IPS-NIHi7 (cell line): ENCODE results near the gene MMP15.

ENCODE experiments used
- DNase-seq: peaks from one replicate; pipeline ENCODE4 v3.0.0; 2012; ENCODE audit warnings: mixed read lengths; ENCODE audit errors: extremely low spot score

The MMP15 gene

DNA sequence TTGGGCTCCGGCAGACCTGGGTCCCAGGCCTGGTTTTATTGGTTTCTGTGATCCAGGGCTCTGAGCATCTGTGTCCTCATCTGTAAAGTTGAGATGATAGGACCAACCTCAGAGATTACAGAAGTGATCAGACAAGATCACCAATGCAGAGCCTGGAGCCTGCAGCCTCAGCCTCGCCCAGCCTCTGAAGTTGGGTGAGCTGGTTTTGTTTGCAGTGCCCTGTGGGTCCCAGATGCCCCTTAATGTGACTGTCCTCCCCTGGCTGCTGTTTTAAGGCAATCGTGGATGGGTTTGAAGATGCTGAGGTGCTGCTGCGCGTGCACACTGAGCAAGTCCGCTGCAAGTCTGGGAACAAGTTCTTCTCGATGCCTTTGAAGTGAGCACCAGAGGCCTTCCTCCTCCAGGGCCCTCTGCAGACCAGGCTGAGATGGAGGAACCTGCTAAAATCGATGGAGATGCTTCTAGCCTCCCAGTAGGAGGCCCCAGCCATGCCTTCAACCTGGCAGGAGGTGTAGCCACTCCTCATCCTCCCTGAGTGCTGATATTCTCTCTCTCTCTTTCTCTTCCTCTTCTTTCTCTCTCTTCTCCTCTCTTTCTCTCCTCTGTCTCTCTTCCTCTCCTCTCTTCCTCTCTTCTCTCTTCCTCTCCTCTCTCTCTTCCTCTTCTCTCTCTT lies 5.6 kb upstream of the MMP15 start:
- no peak for DNase-seq

DNA sequence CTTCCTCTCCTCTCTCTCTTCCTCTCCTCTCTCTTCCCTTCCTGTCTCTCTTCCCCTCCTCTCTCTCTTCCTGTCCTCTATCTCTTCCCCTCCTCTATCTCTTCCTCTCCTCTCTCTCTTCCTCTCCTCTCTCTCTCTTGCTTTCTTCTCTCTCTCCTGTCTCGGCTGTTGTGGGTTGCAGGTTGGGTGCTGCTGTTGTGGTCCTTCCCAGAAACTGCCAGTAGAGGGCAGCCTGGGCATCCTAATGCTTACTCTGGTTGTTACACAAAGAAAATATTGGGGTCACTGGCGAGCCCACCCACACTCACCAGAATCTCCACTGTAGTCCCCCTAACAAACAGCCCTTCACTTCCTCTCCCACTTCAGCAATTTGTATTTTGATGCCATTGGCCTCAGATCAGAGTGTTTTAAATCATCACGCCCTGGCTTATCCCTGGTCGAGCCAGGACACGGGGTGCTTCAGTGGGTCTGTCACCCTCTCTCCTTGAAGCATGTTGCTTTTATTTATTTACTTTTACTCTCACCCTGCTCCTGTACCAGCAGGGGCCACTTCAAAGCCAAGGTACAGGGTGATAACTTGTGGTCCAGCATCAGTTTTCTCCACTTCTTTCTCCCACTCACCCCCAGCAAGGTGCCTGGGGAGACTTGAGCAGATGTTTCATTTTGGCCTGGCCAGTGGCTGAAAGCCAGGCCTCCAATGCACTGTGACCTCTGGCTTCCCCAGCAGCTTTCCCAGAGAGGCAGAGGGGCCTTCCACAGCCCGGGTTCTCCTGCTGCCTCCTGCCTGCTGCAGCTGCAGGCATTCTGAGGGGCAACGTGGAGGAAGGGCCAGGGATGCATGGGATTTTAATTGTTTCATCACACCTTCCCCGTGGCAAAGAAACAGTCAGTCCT lies 4.7 kb upstream of the MMP15 start:
- peak; percentile 59 for DNase-seq

DNA sequence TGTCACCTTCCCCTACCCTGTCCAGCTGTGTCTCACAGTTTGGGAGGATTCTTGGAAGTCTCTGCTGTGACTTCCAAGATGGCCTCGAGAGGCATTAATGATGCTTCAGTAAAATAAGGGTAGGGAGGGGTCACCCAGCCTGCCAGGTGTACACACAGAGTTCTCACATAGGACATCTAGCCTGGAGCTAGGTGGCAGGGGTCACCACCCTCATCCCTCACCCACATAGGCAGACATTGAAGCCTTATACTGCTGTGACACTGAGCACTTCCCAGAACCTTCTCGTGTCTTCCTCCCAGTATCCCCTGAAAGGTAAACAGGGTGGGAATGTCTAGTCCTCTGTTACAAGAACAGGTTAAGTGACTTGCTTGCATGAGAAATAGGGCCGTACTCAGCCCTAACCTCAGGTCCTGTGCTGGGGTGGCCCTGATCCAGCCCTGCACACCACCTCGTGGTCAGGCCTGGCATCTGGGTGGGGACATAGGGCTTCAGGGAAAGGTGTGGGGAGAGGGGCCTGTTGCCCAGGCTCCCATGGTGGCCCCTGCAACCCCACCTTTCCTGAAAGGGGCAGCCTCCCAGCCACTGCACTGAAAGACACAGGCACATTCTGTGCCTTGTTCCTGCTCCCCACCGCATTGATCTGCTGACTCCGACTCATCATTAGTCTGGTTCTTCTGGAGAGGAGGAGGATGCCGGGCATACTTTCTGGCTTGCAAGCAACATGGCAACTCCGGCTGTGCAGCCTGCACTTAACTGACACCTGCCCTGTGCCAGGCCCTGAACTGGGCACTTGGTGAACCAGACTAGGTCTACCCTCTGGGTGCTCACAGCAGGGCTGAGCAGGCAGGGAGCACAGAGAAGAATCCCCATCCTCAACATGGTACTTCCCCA lies 3.6 kb upstream of the MMP15 start:
- no peak for DNase-seq

DNA sequence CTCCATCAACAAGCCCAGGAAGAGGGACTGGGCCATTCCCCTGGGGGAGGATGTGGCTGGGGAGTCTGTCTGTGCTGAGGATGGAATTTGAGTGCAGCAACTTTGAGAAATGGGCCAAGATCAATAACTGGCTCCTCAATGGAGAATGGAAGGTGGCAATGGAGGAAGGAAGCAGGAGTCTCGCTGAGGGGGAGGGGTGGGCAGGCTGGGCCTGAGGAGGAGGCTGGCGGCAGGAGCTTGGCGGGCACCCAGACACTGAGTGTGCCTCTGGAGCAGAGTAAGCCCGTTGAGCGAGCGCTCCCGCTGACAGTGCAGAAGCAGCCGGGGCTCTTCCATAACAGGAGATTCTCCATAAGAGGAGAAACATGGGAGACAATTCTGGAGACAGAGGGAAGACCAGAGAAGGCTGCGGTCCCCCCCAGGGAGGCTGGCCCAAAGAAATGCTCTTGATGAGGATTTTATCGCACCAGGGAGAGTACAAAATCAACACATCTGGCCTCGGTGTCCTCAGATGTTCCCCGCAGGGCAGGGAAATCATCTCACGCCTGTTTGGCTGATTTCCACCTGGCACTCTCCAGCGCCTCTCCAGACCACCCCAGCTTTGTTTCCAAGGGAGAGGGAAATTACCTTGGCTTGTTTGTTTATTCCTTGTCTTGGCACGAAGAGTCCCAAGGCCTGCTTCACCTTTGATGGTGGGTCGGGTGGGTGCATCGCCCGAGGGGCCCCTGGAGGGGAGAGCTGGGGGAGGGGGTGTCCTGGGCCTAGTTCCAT lies 2.8 kb upstream of the MMP15 start:
- no peak for DNase-seq

DNA sequence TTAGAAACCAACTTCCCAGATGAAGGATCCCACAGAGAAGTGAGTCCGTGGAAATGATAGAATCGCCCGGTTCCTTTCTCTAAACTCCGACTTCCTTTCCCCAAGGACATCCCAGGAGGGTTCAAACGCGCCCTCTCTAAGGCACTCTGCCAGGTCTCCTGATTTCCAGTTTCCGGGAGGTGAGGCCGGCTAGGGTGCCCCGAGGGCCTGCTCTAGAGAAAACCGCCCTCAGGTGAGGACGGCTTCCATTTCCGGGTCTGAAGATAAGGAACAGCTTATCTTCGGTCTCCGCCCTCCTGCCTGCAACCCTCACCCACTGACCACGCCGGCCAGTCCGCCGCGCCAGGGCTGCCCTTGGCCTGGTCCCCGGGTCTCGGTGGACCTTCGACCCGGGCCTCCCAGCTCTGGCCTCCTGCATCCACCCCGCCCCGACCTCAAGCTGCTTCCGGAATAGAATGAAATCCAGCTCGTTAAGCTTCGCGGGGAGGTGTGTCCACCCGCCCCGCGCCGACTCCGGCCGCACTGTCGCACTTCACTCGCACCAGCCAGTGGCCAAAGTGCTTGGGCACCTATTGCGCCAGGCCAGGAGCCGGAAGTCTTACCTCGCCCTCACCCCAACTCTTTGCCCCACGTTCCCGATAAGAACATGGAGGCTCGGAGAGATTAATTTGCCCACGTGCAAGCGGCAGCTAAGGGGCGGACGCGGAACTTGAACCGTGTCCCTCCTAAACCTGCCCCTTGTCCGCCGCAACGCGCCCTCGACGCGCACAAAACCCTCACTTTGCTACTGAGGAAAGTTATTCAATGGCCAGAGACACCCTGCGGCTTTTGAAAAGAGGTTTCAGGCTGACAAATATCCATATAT lies 836 bp upstream of the MMP15 start:
- peak; percentile 40 for DNase-seq

DNA sequence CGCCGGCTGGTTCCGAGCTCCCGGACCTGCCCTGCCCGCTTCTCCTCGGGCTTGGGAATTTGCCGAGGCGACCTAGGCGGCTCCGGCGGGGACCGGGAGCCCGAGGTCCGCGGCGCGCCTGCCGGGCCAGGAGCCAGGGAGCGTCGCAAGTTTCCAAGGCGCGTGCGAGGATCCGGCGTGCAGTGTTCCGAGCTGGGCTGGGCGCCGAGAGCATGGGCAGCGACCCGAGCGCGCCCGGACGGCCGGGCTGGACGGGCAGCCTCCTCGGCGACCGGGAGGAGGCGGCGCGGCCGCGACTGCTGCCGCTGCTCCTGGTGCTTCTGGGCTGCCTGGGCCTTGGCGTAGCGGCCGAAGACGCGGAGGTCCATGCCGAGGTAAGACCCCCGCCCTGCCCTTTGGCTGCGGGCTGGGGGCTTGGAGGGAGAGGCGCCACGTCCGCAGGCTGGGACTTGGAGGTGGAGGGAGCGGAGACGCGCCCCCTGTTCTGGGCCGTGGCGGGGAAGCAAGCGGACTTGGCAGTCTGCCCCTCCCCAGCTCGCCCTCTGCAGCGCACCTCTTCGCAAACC lies 668 bp downstream of the MMP15 start:
- DNase-seq: no peak

DNA sequence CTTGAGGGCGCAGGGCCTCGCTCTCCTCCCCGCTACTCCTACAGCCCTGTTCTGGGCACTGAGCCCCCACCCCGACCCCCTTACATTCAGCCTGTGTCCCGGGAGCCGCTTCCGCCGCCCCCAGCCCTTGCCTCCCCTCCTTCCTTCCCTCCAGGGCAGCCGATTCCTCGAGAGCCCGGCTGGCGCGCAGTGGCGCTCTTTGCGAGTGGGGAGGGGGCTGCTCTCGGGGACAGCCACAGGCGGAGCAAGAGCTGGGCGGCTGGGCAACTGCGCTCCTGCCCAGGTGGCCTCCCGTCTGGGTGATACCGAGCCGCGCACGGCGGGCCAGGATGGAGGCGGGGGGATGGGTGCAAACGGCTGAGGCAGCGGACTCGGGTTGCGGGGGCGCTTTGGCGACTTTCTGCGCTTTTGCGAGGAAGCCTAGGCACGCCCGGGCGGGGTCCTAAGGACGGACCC lies 1.2 kb downstream of the MMP15 start:
- no peak for DNase-seq

DNA sequence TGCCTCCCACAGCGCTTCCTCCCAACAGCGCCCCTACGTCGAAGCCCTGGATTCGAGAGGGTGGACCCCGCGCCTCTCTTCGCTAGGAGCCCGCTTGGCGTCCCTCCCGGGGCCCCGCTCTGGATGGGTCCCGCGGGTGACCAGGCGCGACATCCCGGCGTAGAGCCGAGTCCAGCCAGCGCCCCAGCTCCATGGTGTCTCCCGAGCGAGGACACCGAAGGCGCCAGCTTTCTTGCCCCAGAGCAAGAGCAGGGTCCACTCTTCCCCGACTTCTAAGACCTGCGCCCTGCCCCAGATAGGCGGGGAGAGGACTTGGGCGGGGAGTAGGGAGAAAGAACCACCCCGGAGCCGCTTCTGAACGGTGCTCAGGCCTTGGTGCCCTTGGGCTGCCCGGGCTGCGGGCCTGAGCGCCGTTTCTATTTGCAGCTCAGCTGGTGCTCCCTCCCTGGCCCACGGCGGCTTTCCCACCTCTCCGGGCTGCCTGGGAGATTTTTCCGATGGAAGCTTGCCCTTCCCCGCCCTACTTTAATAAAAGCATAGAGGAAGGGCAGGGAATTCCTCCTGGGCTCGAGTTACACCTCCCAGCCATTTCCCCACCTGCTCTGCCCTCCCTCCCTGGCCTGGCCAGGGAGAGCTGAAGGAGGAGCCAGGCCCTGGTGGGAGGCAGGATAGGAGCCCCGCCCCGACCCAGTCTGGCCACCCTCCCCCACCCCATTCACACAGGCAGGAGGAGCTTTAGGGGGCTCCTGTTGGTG lies 1.8 kb downstream of the MMP15 start:
- DNase-seq: peak; percentile 89

DNA sequence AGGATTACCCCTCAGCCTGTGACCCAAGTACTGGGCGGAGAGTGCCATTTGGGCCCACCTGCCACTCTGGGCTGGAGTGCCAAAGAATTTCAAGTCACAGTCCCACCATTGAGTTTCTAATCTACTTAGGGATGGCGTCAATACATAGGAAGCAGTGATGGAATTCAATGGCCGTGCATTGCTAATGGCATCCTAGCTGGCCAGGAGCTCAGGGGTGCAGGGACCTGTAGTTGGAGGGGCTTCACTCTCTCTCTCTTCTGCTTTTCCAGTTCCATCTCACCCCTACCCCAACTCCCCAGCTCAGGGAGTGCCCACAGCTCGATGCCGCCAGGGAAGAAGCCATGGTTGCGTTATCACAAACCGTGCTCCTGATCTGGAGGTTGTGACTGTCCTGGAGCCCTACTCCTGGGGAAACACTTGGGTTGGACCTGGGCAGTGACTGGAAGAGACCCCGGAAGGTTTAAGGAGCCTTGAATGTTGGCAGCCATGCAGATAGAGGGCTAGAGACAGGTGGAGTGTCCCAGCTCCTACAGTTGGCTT lies 2.4 kb downstream of the MMP15 start:
- no peak for DNase-seq

DNA sequence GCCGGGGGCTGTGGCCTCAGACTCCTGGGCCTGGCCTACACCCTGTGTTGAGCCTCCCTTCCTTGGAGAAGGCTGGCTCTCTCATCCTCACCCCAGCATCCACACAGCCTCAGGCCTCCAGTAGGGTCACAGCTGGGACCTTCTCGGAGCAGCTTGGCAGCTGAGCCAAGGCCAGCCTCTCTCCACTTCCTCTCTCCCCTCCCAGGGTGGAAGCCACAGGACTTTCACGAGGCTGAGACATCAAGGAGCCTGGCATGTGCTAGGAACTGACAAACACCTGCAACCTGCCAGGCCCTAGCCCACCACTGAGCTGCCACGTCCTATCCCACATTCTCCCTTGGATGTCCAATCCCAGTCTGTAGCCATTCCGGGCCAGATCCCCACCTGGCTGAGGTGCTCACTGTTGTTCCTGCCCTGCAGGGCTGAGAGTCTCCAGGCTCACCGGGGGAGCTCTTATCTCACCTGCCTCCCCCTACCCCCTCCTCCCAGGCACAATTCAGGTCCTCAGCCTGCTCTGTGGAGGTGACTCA lies 3.1 kb downstream of the MMP15 start:
- DNase-seq: peak; percentile 52

DNA sequence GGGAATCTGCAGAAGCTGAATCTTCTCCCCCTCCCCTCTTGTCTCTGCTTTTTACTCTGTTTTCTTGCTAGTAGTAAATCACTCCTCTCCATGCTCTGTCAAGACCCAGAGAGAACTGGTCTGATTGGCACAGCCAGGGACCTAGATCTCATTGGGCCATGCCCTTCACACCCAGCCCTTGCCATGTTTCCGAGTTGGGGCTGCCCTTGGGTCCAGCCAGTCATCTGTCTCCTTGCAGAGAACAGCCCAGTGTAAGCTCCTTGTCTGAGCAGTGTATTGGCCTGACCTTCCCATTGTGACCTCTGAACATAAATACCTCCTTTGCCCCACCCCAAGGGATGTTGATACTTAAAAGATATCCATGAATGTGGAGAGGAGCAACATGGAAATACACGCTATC lies 3.9 kb downstream of the MMP15 start:
- DNase-seq: no peak

DNA sequence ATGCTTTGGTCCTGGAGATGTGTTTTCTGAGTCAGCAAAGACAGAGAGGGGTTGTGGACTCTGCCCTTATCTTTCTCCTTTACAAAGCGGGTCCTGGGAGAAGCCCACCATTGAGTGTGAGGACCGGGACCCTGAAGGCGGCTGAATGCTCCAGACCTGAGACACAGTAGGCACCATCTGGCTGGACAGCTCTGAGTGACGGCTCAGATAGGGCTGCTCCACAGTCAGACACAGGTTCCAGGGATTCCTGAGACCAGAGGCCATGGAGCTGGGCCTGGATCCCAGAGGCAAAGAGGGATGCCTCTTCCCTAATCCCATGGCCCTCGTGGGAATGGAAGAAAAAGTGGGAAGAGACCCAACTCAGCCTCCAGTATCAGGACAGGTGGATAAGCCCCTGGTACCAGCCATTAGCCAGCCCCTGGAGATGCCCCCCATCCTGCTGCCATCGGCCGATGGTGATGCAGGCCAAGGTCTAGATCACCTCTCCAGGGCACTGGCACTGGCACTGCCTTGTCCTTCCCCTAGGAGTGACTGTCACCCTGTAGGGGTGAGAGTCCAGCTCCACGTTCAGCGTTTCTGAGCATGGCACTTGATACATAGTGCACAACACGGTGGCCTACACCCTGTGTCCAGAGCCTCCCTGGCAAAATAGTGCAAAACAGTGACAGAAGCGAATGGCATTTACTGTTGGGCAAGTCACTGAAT lies 4.7 kb downstream of the MMP15 start:
- DNase-seq: no peak

DNA sequence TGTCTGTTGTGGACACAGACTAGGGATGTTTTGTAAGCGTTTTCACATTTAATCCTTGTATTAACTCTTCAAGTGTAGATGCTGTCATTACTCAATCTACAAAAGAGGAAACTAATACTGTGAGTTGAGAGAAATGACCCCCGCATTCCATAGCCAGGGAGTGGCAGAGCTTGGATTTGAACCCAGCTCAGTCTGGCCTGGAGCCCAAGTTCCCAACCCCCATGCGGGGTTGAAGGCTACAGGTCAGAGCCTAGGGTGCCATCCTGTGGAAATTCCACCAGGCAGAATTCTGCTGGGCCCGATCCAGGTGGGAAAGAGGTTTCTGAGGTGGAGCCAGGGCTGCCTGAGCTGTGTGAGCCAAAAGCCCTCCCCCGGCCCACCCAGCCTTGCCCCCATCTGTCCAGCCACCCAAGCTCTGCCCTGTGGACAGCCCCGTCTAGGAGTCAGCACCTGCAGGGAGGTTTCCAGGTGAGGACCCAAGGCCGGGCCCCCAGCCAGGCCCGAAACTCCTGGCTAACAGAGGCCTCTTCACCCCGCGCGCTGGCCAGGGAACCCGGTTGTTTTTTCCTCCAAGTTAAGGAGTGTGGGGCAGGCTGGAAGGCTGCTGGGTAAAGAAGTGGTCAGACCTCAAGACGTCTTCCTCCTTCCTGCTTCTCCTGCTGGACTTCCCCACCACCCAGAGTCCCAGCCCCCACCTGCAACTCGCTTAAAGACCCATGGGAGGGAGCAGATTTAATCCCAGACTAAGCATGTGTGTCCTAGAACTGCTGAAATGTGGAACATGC lies 5.7 kb downstream of the MMP15 start:
- no peak for DNase-seq

DNA sequence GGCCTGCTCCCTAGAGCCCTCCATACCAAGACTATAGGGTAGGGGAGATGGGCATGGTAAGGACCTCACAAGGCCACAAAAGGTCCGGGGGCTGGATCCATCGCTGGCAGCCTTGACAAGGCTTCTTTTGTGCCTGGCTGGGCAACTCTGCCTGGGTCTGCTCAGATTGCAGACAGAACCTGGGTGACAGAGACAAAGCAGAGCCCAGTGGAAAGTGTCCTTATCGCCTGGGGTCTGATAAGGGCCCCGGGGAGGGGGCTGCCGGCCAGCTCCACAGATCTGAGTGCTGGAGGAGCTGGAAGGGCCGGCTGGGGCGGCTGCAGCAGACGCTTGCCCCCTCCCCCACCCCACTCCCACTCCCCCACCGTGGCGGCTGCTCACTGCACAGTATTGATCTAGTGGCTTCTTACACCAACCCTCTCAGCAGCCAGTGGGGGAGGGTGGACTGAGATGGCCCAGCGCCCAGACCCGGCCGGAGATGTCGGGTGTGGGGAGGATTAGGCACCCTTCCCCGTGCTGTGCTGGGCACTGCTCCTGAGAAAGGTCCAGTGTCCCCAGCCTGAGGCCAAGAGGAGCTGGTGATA lies 7.2 kb downstream of the MMP15 start:
- no peak for DNase-seq

DNA sequence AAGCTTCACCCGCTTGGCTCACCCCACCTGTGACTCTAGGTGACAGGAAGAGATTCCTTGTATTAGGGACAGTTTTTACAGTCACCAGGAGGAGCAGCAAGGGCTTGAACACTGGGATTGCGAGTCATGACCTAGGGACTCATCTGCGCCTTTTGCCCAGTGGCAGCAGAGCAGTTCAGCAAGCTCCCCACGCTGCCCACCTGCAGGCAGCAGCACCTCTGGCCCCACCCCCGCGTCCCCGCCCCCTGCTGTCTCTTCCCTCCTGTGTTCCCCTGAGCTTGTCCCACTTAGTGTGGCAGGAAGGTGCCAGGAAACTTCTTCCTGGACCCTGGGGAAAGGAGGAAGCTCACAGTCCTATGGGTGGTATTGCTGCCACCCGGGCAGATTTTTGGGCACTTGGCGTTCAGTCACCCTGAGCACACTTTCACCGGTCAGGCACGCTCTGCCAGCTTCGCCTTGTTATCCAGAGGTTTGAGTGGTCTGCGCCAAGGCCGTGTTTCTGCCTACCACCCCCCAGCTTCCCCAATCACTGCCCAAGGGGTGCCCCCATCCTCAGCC lies 8.7 kb downstream of the MMP15 start:
- no peak for DNase-seq

DNA sequence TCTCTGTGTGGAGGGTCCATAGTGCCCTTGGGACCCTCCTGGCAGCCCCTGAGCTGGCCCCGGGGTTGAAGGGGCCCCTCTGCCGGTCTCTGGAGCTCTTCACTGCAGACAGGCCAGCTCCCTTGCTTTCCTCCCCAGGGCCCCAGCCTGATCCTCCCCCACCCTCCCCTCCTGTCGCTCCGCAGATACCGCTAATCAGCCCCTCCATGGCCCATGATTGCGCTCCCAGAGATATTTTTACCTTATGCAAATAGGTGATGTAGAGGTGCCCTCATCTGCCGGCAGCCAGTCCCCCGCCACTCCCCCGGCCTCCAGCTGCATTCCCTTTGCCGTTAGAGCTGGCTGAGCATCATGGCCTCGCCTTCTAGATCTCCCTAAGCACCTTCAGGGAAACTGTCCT lies 9.2 kb downstream of the MMP15 start:
- DNase-seq: no peak
